Breast epithelium (tissue), 3 donors: Measurements from ENCODE around the gene LUC7L.

Experiments
- CTCF ChIP-seq, 3 donors: fragments of 450-650 bp; IDR thresholded peaks; one replicate each; pipeline ENCODE4 v1.5.1; 2016 to 2017; ENCODE audit warnings: antibody characterized with exemption in 3 of 3, mild to moderate bottlenecking in 3 of 3, moderate library complexity in 3 of 3
- POLR2A ChIP-seq: fragments of 450-650 bp; IDR thresholded peaks from one replicate; pipeline ENCODE4 v1.6.1; 2016; ENCODE audit warnings: antibody characterized with exemption, mild to moderate bottlenecking, moderate library complexity
- POLR2AphosphoS5 ChIP-seq, 3 donors: sonication (generic); formaldehyde crosslinking; IDR thresholded peaks; one replicate each; pipeline ENCODE4 v1.6.1; 2017; ENCODE audit warnings: antibody characterized with exemption in 3 of 3

GRCh38 chr16:146646-147045, 82.6 kb downstream of the LUC7L start:
- TF ChIP-seq CTCF (IDR thresholded peaks at IDR 0.05) (no peak), POLR2AphosphoS5 (IDR thresholded peaks at IDR 0.05) (no peak), POLR2A (no peak)
